Anterior cingulate cortex (tissue), 58 donors: Measurements from ENCODE around the gene NFYC.

Experiments
- DNase-seq, 58 donors: peaks; one replicate each; lab custom pipeline; 2025; lab: John Stamatoyannopoulos, UW

NFYC gene

GRCh38 chr1:40792036-40792435 lies 100.5 kb downstream of the NFYC start:
- no peak for DNase-seq

GRCh38 chr1:40793617-40794016 lies 102.1 kb downstream of the NFYC start:
- no peak for DNase-seq

DNA sequence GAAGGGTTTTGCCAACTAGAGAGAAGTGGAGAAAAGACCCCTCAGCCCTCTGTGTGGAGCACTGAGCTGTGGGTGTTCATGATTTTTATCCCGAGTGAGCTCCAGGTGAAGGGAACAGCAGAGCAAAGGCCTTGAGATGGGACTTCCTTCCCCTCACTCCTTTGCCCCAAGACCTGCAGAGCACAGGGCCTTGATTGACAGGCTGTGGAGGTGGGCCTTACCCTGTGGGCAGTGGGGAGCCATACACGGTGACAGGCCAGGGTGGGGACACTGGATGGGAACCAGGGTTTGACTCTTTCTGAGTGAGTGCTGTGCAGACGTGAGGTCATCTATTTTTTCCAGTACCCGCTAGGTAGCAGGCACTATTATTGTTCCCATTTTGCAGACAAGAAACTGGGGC lies 102.5 kb downstream of the NFYC start:
- no peak for DNase-seq

DNA sequence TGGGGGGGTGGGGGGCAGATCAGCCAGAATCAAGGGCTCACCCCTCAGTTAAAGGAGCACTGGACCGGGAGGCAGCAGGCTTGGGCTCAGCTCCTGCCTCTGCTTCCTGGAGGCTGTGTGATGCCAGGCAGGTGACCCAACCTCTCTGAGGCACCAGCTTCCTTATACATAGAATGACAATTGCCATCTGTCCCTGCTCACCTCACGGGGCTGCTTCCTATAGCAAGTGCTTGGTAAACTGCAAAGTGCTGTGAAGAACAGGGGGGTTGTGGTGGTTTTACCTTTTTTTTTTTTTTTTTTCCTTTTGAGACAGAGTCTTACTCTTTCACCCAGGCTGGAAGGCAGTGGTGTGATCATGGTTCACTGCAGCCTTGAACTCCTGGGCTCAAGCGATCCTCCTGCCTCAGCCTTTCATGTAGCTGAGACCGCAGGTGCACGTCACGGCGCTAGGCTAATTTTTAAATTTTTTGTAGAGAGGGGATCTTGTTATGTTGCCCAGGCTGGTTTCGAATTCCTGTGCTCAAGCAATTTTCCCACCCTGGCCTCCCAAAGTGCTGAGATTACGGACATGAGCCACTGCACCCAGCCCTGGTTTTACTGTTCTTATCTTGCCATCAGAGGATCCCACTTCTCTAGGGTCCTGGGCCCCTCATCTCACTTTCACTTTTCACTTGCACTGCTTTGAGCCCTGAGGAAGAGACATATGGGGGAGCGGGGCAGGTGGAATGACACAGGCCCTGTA lies 103.6 kb downstream of the NFYC start:
- DNase-seq: no peak

DNA sequence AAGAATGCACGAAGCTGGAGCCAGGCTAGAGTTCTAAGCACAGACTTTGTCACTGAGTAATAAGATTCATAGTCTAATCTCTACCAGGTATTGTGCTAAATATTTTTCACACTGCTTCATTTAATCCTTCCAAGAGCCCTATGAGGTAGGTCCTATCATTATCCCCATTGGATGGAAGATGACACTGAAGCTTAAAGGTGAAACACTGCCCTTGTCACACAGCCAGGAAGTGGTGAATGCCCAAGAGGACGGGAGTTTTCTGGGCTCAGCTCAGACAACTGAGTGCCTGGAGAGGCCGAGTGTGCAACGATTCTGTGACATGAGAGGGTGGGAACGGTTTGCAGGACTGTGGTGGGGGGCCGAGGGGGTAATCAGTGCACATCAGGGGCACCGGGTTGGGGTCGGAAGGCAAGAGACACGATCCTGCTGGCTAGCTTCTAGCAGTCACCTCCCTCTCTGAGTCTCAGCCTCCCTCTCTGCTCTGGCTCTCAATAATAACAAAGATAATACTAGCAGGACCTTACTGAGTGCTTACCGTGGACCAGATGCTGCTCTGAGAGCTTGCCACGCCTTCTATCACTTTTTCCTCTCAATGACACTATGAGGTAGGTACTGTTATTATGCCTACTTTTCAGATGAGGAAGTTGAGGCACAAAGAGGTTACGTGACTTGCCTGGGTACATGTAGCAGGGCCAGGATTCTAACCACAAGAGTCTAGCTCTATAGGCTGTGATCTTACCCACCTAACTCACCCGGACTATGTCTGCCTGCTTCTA lies 104.5 kb downstream of the NFYC start:
- DNase-seq: no peak

GRCh38 chr1:40796939-40797667 lies 105.6 kb downstream of the NFYC start:
- DNase-seq: peak in 1 of 58 donors; percentile 58

DNA sequence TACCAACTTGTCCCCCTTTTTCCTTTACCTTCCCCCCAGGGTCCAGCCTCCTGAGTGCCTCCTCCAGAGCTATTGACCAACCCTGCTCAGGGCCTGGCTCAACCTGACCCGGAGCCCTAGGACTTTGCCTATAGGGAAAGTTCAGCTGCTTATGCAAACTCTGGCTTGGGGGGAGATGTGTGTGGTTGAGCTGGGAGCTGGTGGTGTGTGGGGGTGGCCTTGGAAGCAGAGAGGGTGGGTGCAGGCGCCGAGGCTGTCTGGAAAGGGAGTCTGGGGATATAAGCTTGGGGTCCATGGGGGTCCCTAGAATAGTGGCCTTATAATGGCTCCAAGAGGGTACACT lies 106.1 kb downstream of the NFYC start:
- no peak for DNase-seq

GRCh38 chr1:40798366-40799281 lies 107.1 kb downstream of the NFYC start:
- peak in 1 of 58 donors; percentile 66 for DNase-seq

- DNase-seq: peak in 2 of 58 donors; percentile 12 to 66
Observed at GRCh38 chr1:40799351-40799867, 107.9 kb downstream of the NFYC start.

DNA sequence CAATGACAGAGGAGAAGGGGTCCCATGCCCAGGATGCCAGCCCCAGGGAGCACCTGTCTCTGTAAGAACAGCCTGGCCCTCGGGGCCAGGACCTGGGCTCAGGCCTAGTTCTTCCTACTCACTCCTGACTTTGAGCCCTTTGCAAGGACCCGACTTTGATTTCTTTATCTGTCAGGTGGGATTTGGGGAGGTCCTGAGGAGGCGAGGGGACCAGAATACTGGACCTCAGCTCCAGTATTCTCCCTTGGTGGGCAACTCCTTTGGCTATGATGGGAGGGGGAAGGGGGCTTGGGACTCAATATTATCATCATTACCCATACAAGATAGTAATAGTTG lies 110.2 kb downstream of the NFYC start:
- DNase-seq: no peak

DNA sequence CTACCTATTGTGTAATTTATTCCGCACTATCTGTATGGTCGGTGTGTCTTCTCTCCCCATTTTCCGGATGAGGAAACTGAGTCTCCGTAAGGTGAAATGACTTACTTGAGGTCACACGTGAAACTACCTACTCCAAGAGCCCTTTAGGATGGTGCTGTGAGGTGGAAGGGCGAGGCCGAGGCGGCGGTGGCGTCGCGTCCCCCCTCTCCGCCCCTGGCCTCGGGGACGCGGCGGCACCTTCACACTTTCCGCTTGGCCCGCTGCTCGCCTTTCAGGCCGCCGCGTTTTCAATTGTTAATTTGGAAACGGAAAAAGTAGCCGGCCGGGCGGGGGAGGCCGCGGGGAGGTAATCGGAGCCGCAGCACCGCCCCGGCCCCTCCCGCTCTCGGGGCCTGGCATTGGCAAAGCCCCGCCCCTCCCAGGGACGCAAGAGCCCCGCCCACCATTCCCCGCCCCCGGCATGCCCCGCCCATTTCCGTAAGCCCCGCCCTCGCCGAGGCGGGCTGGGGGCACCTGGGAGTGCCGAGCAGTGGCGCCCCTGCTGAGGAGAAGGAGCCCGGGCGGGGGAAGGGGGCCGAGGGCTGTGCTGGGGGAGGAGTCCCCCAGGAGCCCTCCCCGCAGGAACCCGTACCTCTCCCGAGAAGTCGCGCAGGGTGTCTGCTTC lies 110.7 kb downstream of the NFYC start:
- peak in 22 of 58 donors; percentile 5 to 50 (median 18) for DNase-seq

DNA sequence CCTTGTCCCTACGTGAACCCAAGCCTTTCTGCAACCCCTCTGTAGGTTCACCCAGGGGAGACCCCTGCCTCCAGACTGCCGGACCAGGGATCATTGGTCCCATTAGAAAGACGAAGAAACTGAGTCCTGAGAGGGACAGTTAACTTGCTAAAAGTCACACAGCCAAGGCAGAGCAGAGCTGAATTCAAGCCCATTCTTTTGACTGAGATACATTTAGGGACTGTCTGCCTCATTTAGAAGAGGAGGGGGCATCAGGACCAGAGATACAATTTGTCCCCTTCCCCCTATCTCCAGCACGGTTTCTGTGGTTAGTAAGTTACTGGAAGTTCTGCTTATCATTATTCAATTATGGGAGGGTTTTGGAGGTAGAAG lies 111.2 kb downstream of the NFYC start:
- no peak for DNase-seq

DNA sequence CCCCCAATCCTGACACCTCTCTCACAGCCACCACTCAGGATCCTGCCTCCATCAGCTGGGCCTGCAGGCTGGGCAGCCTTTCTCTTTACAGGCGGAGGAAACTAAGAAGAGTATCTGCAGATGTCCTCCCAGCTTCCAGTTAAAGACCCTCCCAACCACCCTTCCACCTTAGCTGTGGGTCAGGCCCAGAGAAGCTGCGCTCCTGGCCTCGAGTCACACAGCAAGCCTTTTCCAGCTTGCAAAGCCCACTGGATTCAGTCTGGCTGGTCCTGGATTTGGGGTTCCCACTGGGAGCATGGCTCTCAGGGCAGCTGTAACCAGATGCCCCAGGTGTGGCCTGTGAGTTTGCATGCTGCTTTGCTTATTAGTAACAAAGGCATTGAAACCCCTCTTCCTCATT lies 111.9 kb downstream of the NFYC start:
- DNase-seq: no peak

DNA sequence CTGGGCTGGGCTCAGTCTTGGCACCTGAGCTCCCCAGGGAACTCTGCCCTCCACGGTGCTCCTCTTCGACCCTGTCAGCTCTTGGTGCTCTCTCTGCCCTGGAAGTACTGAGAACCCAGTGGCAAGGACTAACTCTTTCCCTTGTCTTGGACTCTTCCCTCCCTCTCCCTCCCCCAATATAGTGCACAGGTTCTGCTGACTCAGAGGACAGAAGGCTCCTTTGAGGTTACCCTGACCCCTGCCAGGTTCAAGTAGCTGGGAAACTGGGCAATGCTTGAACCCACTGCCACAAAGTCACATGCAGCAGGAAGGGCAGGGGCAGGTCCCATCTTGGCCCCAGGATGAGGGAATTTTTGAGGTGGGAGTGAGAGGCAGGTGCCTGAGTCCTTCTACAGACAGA lies 112.4 kb downstream of the NFYC start:
- DNase-seq: no peak

DNA sequence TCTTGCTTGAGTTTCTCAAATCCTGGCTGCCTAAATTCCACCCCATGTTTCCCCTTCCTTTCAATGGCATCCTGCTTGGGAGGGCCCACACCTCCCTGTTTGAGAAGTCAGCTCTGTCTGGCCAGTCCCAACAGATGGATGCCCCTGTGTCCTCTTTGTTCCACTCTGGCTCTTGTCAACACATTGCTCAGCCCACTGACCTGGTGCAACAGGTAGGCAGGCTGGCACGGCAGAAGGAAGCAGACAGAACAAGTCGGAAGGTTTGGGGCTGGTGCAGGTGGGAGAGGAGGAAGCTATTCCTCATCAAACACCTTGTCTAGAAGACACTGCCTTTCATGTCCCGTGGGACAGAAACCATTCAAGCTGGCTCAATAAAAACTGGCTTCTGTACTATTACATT lies 114.7 kb downstream of the NFYC start:
- no peak for DNase-seq

GRCh38 chr1:40806731-40807695 lies 115.5 kb downstream of the NFYC start:
- DNase-seq: no peak

DNA sequence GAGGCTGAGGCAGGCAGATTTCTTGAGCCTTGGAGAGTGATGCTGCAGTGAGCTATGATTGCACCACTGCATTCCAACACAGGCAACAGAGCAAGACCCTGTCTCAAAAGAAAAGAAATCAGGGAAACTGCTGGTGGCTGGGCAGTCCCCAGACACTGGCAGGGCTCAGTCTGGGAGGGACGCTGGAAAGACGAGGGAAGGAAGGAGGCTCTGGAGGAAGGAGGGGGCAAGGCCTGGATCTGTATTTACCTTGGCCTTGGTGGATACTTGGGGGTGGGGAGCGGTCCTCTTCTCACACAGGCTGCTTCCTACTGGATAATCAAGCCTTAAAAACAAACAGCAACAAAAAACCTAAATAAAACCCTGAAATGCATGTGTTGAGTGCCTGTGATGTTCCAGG lies 116.5 kb downstream of the NFYC start:
- no peak for DNase-seq

- DNase-seq: no peak
Observed at GRCh38 chr1:40808444-40808843, 116.9 kb downstream of the NFYC start.

DNA sequence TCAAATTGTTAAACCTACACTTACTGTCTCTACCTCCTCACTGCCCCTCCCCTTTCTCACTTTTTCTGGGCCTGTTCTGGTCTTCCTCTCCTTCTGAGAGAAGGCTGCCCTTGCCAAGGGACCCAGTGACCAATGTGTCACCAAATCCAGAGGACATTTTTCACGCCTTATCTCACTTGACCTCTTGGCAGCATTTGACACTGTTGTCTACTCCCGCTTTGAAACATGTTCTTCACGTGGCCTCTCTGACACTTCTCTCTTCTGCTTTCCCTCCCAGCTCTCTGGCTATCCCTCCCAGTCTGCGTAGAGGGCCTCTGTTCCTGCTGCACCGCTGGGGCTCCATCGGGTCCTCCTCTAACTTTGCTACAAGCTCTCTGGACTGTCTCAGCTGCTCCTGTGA lies 117.4 kb downstream of the NFYC start:
- no peak for DNase-seq
